Esophagus muscularis mucosa (tissue), 3 donors: ENCODE measurements around the gene MUC4.

Source experiments
- POLR2A ChIP-seq: fragments of 450-650 bp; IDR thresholded peaks from one replicate; pipeline ENCODE4 v1.6.1; 2017; ENCODE audit warnings: antibody characterized with exemption, moderate library complexity, mild to moderate bottlenecking, low read depth
- TF ChIP-seq, protein P1 (sequence below), 3 experiments: fragments of 200-600 bp in 2 of 3; fragments of 450-650 bp in 1 of 3; sonication (generic) in 2 of 3; IDR thresholded peaks; one replicate each; pipeline ENCODE4 v1.5.1; 2017 to 2019; ENCODE audit warnings: antibody characterized with exemption in 3 of 3, mild to moderate bottlenecking in 2 of 3, moderate library complexity in 1 of 3

DNA sequence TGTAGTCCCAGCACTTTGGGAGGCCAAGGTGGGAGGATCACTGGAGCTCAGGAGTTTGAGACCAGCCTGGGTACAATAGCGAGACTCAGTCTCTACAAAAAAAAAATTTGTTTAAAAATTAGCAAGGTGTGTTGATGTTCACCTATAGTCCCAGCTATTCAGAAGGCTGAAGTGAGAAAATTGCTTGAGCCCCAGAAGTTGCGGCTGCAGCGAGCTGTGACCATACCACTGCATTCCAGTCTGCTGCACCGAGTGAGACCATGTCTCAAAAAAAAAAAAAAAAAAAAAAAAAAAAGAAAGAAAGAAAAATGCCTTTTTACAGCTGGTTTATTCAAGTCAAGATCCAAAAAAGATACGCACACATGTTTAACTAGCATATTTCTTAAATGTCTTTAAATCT lies 108.0 kb downstream of the MUC4 start:
- TF ChIP-seq, protein P1, sequence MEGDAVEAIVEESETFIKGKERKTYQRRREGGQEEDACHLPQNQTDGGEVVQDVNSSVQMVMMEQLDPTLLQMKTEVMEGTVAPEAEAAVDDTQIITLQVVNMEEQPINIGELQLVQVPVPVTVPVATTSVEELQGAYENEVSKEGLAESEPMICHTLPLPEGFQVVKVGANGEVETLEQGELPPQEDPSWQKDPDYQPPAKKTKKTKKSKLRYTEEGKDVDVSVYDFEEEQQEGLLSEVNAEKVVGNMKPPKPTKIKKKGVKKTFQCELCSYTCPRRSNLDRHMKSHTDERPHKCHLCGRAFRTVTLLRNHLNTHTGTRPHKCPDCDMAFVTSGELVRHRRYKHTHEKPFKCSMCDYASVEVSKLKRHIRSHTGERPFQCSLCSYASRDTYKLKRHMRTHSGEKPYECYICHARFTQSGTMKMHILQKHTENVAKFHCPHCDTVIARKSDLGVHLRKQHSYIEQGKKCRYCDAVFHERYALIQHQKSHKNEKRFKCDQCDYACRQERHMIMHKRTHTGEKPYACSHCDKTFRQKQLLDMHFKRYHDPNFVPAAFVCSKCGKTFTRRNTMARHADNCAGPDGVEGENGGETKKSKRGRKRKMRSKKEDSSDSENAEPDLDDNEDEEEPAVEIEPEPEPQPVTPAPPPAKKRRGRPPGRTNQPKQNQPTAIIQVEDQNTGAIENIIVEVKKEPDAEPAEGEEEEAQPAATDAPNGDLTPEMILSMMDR (IDR thresholded peaks at IDR 0.05): no peak
- no peak for TF ChIP-seq POLR2A
